Activated CD4-positive, alpha-beta memory T cell treated with anti-CD3 and anti-CD28 coated beads, Interleukin-2, amount 10 ng/mL, durations not matched to agents 7 days and 5 days (primary cell): ENCODE data around the gene TPCN2. TPM values are rescaled to one million over a fixed set of nuclear protein-coding genes. Genes with fewer than 3 reads are reported as not detected.

Experiments used
- CTCF ChIA-PET: fragments of 350-600 bp; sonication (Branson Sonifier 250); formaldehyde crosslinking; loops from one replicate; lab custom pipeline; 2021; ENCODE audit warnings: antibody characterized with exemption, inconsistent platforms; lab: Charles Lee
- POLR2A ChIA-PET: fragments of 350-600 bp; sonication (Branson Sonifier 250); formaldehyde crosslinking; loops from one replicate; lab custom pipeline; 2021; ENCODE audit warnings: antibody characterized with exemption; lab: Charles Lee
- DNase-seq: peaks from one replicate; pipeline ENCODE4 v3.0.0-alpha.2; 2020
- H3K27ac Mint-ChIP-seq: one replicate; pipeline ENCODE4 v1.8.0; 2021; ENCODE audit warnings: mild to moderate bottlenecking, mixed read lengths
- H3K27me3 Mint-ChIP-seq: one replicate; pipeline ENCODE4 v1.8.0; 2021; ENCODE audit warnings: mixed read lengths
- H3K36me3 Mint-ChIP-seq: one replicate; pipeline ENCODE4 v1.8.0; 2021; ENCODE audit warnings: low read depth, mixed read lengths
- H3K4me1 Mint-ChIP-seq: one replicate; pipeline ENCODE4 v1.8.0; 2021; ENCODE audit warnings: mixed read lengths
- H3K4me3 Mint-ChIP-seq: one replicate; pipeline ENCODE4 v1.8.0; 2021; ENCODE audit warnings: mild to moderate bottlenecking, mixed read lengths
- H3K9me3 Mint-ChIP-seq: one replicate; pipeline ENCODE4 v1.8.0; 2021; ENCODE audit warnings: mixed read lengths
- total RNA-seq, 2 experiments: library from RNA; stranded (reverse); gene quantifications; one replicate each; pipeline ENCODE4 v1.2.3, GENCODE V29; 2021

TPCN2 gene
- total RNA-seq, 2 experiments from 2014 or later = 25.8 to 26.0 TPM

DNA sequence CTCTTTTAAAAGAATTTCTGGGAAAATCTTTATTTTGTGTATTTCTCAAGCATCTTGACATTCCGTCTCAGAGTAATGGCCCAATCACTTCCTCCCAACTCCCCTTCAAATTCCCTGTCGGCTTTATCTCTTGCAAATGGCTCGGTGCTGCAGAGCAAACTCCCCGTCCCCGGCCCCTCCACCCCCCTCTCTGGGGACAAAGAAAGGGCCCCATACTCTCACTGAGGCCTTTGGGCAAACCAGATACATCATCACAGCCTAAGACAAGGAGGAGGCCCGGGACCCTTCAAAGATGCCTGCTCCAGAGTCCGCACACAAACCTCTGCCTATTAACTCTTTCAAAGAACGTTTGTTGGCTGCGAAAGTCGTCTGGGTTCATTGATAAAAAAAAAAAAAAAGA lies 103.1 kb downstream of the TPCN2 start:
- ChIA-PET POLR2A (no interaction called here), CTCF (no interaction called here)
- H3K4me3 Mint-ChIP-seq = no peak overlapping the region
- H3K27me3 Mint-ChIP-seq = peaks cover 2% of the 10 kb centered on the region
- H3K27ac Mint-ChIP-seq = no peak overlapping the region
- DNase-seq = no peak
- H3K9me3 Mint-ChIP-seq = peaks cover 5% of the 10 kb centered on the region
- peaks cover 2% of the 10 kb centered on the region for H3K36me3 Mint-ChIP-seq
- no peaks in the 10 kb centered on the region for H3K4me1 Mint-ChIP-seq

GRCh38 chr11:69152733-69153421 lies 104.1 kb downstream of the TPCN2 start:
- Mint-ChIP-seq H3K4me1 (no peaks in the 10 kb centered on the region), H3K27ac (no peak overlapping the region), H3K9me3 (peaks cover 5% of the 10 kb centered on the region), H3K27me3 (peaks cover 2% of the 10 kb centered on the region), H3K4me3 (no peak overlapping the region), H3K36me3 (peaks cover 2% of the 10 kb centered on the region)
- DNase-seq = no peak
- ChIA-PET POLR2A (no interaction called here), CTCF (no interaction called here)

DNA sequence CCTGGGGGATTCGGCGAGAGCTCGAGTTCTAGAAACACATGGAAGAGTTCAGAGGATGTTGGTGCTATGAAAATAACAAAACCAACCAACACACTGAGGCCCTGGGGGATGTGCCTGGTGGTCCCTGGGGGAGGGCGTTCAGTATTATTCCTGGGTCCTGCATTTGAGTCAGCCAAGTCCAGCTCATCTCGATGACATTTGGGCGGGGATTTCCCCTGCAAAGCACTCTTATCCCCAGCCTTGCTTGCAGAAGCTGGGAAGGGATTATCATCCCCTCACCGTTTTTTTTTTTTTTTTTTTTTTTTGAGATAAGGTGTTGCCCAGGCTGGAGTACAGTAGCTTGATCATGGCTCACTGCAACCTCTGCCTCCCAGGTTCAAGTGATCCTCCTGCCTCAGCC lies 104.9 kb downstream of the TPCN2 start:
- DNase-seq = no peak
- no peak overlapping the region for H3K27ac Mint-ChIP-seq
- peaks cover 2% of the 10 kb centered on the region for H3K27me3 Mint-ChIP-seq
- CTCF ChIA-PET = no interaction called here
- H3K9me3 Mint-ChIP-seq = peaks cover 5% of the 10 kb centered on the region
- H3K4me1 Mint-ChIP-seq = no peaks in the 10 kb centered on the region
- POLR2A ChIA-PET = no interaction called here
- H3K36me3 Mint-ChIP-seq = peaks cover 2% of the 10 kb centered on the region
- H3K4me3 Mint-ChIP-seq = no peak overlapping the region

- Mint-ChIP-seq H3K9me3 (peaks cover 3% of the 10 kb centered on the region), H3K27ac (no peak overlapping the region), H3K36me3 (peaks cover 2% of the 10 kb centered on the region), H3K27me3 (peaks cover 2% of the 10 kb centered on the region), H3K4me3 (no peak overlapping the region), H3K4me1 (no peaks in the 10 kb centered on the region)
- CTCF ChIA-PET = no interaction called here
- DNase-seq = no peak
- POLR2A ChIA-PET = no interaction called here
Measured at GRCh38 chr11:69154211-69154913, 105.6 kb downstream of the TPCN2 start.

GRCh38 chr11:69154938-69155301 lies 106.2 kb downstream of the TPCN2 start:
- H3K27ac Mint-ChIP-seq = no peak overlapping the region
- H3K9me3 Mint-ChIP-seq = peaks cover 3% of the 10 kb centered on the region
- ChIA-PET CTCF (no interaction called here), POLR2A (no interaction called here)
- no peaks in the 10 kb centered on the region for H3K4me1 Mint-ChIP-seq
- DNase-seq = no peak
- H3K27me3 Mint-ChIP-seq = peaks cover 2% of the 10 kb centered on the region
- no peak overlapping the region for H3K4me3 Mint-ChIP-seq
- peaks cover 2% of the 10 kb centered on the region for H3K36me3 Mint-ChIP-seq

DNA sequence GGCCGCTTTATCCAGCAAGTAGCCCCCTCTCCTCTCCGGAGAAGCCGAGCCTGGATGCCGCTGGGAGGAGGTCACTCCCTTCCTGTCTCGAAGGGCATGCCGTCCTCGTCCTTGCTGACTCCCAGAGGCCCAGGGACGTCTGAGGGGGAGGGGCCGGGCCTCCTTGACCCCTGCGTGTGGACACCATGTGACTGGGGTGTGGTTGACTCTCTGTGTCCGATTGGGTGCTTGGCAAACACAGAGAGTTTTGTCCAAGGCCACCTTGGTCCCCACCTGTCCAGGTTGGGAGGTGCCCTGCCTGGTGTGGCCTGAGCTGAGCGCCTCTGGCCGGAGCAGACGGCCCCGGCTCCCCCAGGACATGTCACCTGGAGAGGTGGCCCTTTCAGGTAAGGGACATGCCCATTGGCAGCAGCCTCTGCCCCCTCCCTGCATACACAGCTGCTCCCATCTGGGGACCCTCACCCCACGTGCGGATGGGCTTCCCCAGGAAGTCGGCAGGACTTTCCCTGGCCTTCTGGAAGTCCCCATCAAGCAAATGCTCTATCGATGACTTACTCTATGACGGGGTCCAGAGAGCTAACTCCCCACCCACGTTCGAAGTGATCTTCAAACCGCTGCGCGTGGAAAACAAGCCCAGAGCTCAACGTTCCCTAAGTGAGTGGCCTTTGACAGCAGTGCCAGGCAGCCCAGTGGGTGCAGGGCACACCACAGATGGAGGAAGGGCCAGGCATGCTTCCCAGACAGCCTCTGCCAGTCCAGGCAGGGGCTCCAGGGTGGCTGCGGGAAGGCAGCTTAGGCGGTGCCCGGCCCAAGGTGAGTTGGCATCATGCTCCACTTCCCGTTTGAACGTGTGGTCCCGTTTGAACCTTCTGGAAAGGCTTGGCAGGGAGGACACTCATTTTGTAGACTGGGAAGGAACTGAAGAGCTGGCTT lies 106.8 kb downstream of the TPCN2 start, which contains the start of gene SMIM38:
TSS of gene SMIM38 (plus strand) at position 634 of the 933 bp plus-strand sequence. CDS start 1,912 bp downstream, outside the sequence.
- H3K9me3 Mint-ChIP-seq = no peaks in the 10 kb centered on the region
- DNase-seq = no peak
- CTCF ChIA-PET = no interaction called here
- no peak within 1 kb of the TSS for H3K4me3 Mint-ChIP-seq
- POLR2A ChIA-PET = no interaction called here
- H3K27me3 Mint-ChIP-seq = no peaks in the 10 kb centered on the region
- H3K4me1 Mint-ChIP-seq = no peaks in the 10 kb centered on the region
- no peak within 1 kb of the TSS for H3K27ac Mint-ChIP-seq
- no peaks in the 10 kb centered on the region for H3K36me3 Mint-ChIP-seq

DNA sequence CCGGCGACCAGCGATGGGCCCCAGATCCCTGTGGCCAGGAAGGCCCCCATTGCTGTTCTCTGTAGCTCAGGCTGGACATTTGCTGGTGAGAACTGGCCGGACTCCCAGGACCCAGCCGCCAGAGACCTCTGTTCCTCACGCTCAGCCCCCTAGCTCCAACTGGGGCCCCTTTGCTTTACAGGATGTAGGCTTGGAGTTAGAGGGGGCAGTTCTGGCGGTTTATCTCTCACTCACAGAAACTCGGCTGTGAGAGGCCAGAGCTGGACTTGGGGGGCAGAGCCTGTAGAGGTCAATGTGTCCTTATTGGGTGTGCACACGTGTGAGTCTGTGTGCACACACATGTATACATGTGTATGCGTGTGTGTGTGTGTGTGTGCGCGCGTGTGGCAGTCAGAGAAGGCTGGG lies 107.5 kb downstream of the TPCN2 start:
- no peaks in the 10 kb centered on the region for H3K9me3 Mint-ChIP-seq
- H3K4me1 Mint-ChIP-seq = no peaks in the 10 kb centered on the region
- no peak overlapping the region for H3K27ac Mint-ChIP-seq
- DNase-seq = no peak
- H3K4me3 Mint-ChIP-seq = no peak overlapping the region
- H3K27me3 Mint-ChIP-seq = no peaks in the 10 kb centered on the region
- ChIA-PET CTCF (no interaction called here), POLR2A (no interaction called here)
- H3K36me3 Mint-ChIP-seq = no peaks in the 10 kb centered on the region

DNA sequence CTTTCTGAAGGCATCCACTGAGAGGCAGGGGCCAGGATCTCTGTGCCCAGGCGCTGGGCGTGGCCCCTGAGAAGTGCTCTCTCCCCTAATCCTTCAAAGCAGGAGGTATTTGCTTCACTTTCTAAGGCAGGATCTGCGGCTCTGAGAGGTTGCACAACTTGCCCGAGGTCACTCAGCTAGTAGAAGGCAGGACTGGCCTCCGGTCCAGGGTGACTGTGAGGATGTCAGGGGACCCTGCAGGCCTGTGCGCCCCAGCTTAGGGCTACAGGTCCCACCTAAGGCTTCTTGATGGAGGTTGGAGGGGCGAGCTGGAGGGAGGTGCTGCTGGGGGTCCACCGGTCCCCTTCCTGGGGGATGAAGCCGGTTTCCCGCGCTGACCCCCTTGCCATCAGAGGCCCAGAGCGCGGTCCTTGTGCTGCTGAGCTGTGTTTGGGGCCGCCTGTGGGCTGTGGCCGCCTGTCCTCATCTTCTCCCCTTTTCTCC lies 108.0 kb downstream of the TPCN2 start:
- H3K36me3 Mint-ChIP-seq = no peaks in the 10 kb centered on the region
- CTCF ChIA-PET = no interaction called here
- no peak overlapping the region for H3K4me3 Mint-ChIP-seq
- no peaks in the 10 kb centered on the region for H3K4me1 Mint-ChIP-seq
- no peaks in the 10 kb centered on the region for H3K27me3 Mint-ChIP-seq
- no peak for DNase-seq
- no peak overlapping the region for H3K27ac Mint-ChIP-seq
- no peaks in the 10 kb centered on the region for H3K9me3 Mint-ChIP-seq
- POLR2A ChIA-PET = no interaction called here

DNA sequence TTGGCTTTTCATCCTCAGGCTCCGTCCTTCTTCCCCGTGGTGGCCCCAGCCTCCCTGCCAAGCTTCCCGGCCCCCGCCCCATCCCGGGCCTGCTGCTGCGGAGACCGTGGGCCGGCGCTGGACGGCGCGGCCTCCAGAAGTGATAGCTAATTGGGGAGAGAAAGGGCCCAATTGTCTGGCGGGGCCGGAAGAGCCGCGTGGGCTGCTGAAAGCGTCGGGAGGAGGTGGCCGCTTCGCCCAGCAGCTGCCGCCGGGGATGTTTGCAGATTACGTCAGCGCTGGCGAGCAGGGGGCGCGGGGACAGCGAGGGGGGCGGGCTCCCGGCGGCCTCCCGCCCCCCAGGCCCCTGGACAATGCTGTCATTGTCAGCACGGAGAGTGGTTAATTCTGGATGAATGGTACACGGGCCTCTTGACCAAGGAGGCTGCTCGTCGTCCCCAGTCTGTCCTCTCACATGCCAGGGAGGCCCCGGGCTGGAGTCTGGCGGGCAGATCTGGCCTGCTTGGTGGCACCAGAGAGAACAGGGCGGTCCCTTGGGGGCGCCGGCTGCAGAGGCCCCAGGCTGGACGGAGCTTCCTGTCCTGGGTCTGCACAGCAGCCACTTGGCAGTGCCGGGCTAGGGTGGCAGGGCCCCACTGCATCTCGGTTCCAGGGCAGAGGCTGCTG lies 108.6 kb downstream of the TPCN2 start:
- no peaks in the 10 kb centered on the region for H3K36me3 Mint-ChIP-seq
- no peaks in the 10 kb centered on the region for H3K9me3 Mint-ChIP-seq
- DNase-seq = no peak
- CTCF ChIA-PET = no interaction called here
- no peaks in the 10 kb centered on the region for H3K27me3 Mint-ChIP-seq
- POLR2A ChIA-PET = no interaction called here
- H3K4me1 Mint-ChIP-seq = no peaks in the 10 kb centered on the region
- no peak overlapping the region for H3K4me3 Mint-ChIP-seq
- H3K27ac Mint-ChIP-seq = no peak overlapping the region

DNA sequence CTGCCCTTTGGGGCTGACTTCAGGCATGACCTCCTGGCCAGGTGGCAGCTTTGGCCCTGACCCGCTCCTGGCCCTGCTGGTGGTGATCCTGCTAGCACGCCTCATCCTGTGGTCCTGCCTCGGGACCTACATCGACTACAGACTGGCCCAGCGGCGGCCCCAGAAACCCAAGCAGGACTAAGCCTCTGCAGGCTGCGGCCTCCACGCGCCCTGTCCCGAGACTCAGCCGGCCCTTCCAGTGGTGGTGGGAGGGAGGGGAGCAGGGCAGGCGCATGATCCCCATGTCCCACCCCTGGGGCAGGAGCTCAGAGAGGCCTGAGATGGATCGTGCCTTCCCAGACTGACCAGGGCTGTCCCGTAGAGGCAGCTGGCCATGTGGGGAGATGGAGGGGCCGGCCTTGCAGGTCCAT lies 109.1 kb downstream of the TPCN2 start:
- Mint-ChIP-seq H3K4me3 (no peak overlapping the region), H3K27ac (no peak overlapping the region), H3K4me1 (no peaks in the 10 kb centered on the region), H3K27me3 (peaks cover 5% of the 10 kb centered on the region), H3K9me3 (peaks cover 3% of the 10 kb centered on the region), H3K36me3 (no peaks in the 10 kb centered on the region)
- POLR2A ChIA-PET = no interaction called here
- CTCF ChIA-PET = no interaction called here
- DNase-seq = no peak

DNA sequence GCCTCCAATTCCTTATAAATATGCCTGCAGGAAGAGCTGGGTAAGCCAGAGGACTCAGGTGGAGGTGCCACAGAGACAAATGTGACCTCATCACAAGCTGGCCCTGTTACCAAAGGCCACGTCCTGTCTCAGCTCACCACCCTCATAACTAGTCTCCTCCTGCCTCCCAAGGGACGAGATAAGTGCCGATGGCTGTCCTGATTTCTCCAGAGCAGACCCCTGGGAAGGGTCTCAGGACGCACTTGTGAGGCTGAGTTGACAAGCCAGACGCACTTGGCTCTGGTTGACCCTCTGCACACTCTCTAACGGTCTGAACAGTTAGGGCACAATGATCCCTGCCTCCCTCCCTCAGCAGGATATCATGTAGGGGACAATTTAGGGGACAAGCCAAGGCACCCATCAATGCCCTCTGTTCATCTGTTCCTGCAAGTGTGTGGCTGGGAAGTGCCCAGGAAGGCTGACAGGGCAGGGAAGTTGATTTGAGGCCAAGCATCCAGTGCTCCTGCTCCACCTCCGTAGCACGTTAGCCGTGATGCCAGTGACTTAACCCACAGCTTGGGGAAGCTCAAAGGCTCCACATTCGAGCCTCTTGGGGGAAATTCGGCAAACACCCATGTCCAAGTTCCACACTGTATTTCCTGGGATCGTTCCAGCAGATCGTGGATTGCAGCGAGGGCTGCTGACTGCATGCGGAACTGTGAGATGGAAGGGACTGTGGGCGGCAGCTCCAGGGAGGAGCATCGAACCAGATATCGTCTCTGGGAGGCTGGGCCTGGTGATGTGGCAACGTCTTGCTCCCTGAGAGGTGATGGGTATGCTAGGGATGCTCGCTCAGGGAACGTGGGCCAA lies 109.8 kb downstream of the TPCN2 start:
- Mint-ChIP-seq H3K4me1 (no peaks in the 10 kb centered on the region), H3K36me3 (peaks cover 2% of the 10 kb centered on the region), H3K9me3 (peaks cover 4% of the 10 kb centered on the region), H3K27me3 (peaks cover 5% of the 10 kb centered on the region), H3K27ac (no peak overlapping the region), H3K4me3 (no peak overlapping the region)
- no peak for DNase-seq
- ChIA-PET POLR2A (no interaction called here), CTCF (no interaction called here)
